NT2/D1 (cell line): ENCODE data around the gene CDKL4.

ENCODE experiments used
- SUZ12 ChIP-seq: IDR thresholded peaks from 2 replicates; pipeline ENCODE4 v1.6.1; 2011; ENCODE audit not compliant: insufficient read length, insufficient read depth; ENCODE audit errors: extremely low read depth
- YY1 ChIP-seq: IDR thresholded peaks from 2 replicates; pipeline ENCODE4 v1.6.1; 2011; ENCODE audit not compliant: insufficient read length, insufficient read depth
- ZNF274 ChIP-seq: IDR thresholded peaks from 2 replicates; pipeline ENCODE4 v1.6.1; 2011; ENCODE audit warnings: mild to moderate bottlenecking, low read depth, low read length

- TF ChIP-seq YY1 (no peak), SUZ12 (no peak), ZNF274 (no peak)
Observed at GRCh38 chr2:39153312-39153711, 90.5 kb downstream of the CDKL4 start.
